AG04449 (cell line): Measurements from ENCODE around the gene TEX29.

Source experiments
- CTCF ChIA-PET: fragments of 350-600 bp; formaldehyde crosslinking; extraction: SDS; loops from one replicate; lab custom pipeline; 2021; ENCODE audit warnings: antibody characterized with exemption; lab: Yijun Ruan, JAX
- POLR2A ChIA-PET: fragments of 400-600, 350-600 bp; formaldehyde crosslinking; extraction: SDS; loops from one replicate; lab custom pipeline; 2020; ENCODE audit warnings: antibody characterized with exemption, inconsistent platforms; lab: Yijun Ruan, JAX
- DNase-seq: peaks from one replicate; pipeline ENCODE4 v3.0.0-alpha.2; 2010; ENCODE audit warnings: low read depth, low spot score
- H3K4me3 ChIP-seq: 2 replicates; pipeline ENCODE4 v1.5.1; 2011; ENCODE audit warnings: low read depth, mild to moderate bottlenecking, control low read depth, low read length
- TF ChIP-seq, protein P1 (sequence below): IDR thresholded peaks from one replicate; pipeline ENCODE4 v1.5.1; 2011; ENCODE audit warnings: mild to moderate bottlenecking, moderate library complexity, low read length, control low read depth, inconsistent platforms; ENCODE audit not compliant: insufficient read depth; ENCODE audit errors: missing control alignments

The TEX29 gene

DNA sequence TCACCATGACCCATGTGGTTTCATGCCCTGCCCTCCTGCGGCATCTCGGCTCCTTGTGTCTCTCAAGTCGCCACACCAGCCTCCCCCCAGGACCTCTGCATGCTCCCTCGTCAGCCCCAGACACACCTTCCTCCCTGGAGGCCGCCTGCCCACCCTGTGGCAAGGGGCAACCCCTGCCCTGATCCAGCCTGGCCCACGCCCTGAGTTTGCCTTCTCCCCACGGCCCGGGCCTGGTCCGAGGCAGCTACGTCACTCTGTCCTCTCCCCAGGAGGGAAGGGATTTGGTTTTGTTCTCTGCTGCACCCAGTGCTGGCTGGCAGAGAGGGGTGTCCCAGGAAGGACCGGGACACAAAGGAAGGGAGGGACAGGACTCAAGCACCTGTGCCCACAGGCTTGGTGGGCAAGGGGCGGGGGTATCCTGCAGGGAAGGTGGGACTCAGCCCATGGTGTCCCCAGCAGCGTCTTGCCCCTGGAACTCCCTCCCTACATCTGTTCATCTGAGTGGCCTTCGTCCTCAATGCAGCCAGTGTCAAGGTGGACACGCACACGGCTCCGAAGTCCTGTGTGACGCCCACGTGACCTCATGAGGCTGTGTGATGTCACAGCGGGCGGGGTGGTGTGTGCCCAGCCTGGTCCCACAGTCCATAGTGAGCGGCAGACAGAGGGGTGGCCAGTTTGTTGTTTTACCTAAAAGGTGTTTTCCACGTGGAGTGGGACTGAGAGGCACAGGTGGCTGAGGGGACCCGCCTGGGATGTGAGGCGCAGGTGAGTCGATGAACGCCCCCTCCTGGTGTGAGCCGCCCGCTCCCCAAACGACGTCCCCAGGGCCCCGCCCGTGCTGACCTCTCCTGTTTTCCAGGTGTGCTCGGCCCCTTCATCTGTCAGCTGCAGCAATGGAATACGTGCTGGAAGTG lies at the start of gene TEX29:
TEX29 (plus strand) TSS at position 645 of the 914 bp plus-strand sequence; CDS start at position 894, 249 bp downstream.
- ChIA-PET POLR2A (no interaction called here), CTCF (no interaction called here)
- DNase-seq: no peak
- TF ChIP-seq, protein P1, sequence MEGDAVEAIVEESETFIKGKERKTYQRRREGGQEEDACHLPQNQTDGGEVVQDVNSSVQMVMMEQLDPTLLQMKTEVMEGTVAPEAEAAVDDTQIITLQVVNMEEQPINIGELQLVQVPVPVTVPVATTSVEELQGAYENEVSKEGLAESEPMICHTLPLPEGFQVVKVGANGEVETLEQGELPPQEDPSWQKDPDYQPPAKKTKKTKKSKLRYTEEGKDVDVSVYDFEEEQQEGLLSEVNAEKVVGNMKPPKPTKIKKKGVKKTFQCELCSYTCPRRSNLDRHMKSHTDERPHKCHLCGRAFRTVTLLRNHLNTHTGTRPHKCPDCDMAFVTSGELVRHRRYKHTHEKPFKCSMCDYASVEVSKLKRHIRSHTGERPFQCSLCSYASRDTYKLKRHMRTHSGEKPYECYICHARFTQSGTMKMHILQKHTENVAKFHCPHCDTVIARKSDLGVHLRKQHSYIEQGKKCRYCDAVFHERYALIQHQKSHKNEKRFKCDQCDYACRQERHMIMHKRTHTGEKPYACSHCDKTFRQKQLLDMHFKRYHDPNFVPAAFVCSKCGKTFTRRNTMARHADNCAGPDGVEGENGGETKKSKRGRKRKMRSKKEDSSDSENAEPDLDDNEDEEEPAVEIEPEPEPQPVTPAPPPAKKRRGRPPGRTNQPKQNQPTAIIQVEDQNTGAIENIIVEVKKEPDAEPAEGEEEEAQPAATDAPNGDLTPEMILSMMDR: no peak
- no peak within 1 kb of the TSS for H3K4me3 ChIP-seq

- POLR2A ChIA-PET: no interaction called here
- H3K4me3 ChIP-seq: no peak overlapping the region
- TF ChIP-seq, protein P1: no peak
- DNase-seq: no peak
- CTCF ChIA-PET: interaction anchor here (1.2 kb wide), 1 partner anchor 8 kb away, joined by 3 read pairs; no protein-coding TSS in a partner anchor
Observed at GRCh38 chr13:111270765-111271698, 49.4 kb upstream of the TEX29 start.

DNA sequence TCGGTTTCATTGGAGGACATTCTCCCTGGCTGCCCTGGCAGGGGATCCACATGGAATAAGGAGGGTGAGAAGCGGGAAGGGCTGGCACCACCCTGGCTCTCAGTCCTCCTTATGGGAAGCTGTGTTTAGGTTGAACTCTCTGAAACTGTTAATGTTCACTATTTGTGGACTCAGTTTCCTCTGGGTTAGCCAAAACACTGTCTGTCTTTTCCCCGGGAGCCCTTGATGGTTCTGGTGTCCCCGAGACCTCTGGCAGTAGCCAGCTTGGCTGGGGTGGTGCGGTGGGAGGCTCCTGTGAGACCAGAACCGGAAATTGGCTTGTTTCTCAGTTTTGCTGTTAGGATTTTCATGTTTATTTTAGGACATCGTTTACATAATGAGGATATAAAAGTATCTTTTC lies 48.3 kb upstream of the TEX29 start:
- no peak overlapping the region for H3K4me3 ChIP-seq
- ChIA-PET POLR2A (no interaction called here), CTCF (no interaction called here)
- TF ChIP-seq, protein P1: no peak
- no peak for DNase-seq

GRCh38 chr13:111275382-111275781 lies 45.1 kb upstream of the TEX29 start:
- TF ChIP-seq, protein P1: no peak
- POLR2A ChIA-PET: no interaction called here
- no peak overlapping the region for H3K4me3 ChIP-seq
- CTCF ChIA-PET: interaction anchor here (1.0 kb wide), 1 partner anchor 9 kb away, joined by 3 read pairs; no protein-coding TSS in a partner anchor
- DNase-seq: no peak

DNA sequence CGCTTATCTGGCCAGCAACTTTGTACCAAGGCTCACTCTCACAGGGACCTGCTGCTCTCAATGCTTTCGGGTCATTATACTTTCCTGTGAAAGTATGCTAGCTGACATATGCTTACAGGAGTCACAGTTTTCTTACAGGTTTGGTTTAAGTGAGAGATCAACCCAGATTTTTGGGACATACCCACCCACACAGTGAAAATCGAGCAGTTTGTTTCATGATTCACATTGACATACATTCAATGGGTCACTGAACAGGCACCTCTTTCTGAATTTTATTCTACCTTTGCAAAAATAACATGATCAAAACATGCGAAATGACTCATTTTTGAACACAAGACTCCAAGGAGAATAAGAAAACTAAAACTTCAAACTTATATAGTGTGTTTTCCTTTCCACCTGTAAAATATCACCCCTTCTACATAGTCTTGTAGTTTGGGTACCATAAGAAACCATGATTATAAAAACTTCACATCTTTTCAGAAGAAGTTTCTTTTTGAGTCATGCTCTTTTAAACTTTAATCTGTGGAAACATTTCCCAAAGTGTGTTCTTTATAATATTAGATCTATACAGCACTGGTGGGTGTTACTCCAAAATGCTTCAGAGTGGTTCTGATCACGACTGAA lies 44.3 kb upstream of the TEX29 start:
- H3K4me3 ChIP-seq: no peak overlapping the region
- TF ChIP-seq, protein P1: no peak
- ChIA-PET CTCF (interaction anchor here (1.0 to 1.8 kb wide), 2 partner anchors 10 to 11 kb away, joined by 3 to 4 read pairs; no protein-coding TSS in a partner anchor), POLR2A (no interaction called here)
- no peak for DNase-seq
